ENCODE measurements around the gene CASP8AP2.

DNA sequence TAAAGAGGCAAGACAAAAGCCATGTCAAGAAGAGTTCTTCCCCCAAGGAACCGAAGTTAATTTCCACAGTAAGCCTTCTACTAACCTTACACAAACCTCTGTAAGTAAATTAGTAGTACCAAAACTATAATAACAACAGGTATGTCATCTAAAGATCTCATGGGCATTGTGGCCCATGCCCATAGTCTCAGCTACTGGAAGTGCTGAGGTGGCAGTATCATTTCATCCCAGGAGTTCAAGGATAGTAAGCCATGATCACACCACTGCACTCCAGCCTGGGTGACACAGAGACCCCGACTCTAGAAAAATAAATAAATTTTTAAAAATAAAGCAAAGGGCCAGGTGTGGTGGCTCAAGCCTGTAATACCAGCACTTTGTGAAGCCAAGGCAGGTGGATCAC is 39.3 kb upstream of the CASP8AP2 start:
- TF ChIP-seq POLR2AphosphoS5 (IDR thresholded peaks at IDR 0.05; ENCODE audit: borderline replicate concordance, low read depth, low read length), result no peak
- no peak for TF ChIP-seq FOXP2 (optimal IDR thresholded peaks at IDR 0.05; ENCODE audit: control extremely low read depth, extremely low read length, insufficient read depth)

All from SK-N-MC (cell line).